Measurements from ENCODE around the gene APBA1. TPM values are rescaled to one million over a fixed set of nuclear protein-coding genes. Genes with fewer than 3 reads are reported as not detected.

APBA1 gene
- total and polyA plus RNA-seq, 2 of the 8 experiments (the other 6 are each of a cell fraction or from before 2014, with no cell fraction given) = 0.36 to 0.60 TPM

DNA sequence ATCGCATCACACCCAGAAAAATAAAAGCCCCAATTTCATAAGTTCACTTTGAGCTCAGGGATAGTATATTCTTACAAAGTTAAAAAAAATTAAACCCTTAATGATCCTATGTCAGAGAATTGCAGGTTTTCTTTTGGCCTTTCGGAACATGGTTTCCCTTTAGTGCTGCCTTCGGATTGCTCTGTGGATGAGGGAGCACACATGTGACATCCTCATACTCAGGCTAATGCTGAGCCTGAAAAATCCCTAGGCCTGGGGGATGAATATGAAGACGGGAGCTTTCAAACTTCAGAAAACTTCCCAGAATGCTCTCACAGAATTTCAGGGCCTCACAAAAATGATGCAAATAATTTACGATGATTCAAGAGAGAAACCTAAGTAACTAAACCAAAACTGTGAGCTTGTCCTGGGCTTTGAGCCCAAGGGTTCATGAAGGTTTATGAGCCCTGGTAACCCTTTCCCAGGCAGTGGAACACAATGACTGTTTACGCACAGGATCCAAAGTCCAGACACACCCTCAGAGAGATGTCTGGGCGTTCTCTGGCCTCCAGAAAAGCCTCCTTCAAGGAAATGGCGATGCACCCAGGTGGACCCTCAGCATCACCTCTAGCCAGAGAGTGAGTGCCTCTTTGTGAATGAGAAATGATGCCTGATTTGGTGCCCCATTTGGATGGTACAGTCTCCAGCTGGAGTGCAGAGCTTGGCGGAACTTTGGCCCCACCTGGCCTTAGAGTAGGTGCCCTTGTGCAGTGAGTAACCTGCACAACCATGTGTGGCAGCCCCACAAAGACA, 201.8 kb downstream of the APBA1 start (continued):
- no peak for TF ChIP-seq EZH2 (IDR thresholded peaks at IDR 0.05; ENCODE audit: low read depth, low read length, severe bottlenecking)

Data from H1 (cell line).